HG03354 (cell line): ENCODE results near the gene COX19.
"Not testable (repeated sequence)": the region's sequence is repeated elsewhere in the genome, so short reads cannot be mapped to it uniquely, and the experiment has no call there.

Source experiments
- ATAC-seq: cut with Tn5 transposase; IDR thresholded peaks from one replicate; pipeline ENCODE4 v1.9.1; 2021; ENCODE audit warnings: mild to moderate bottlenecking; ENCODE audit not compliant: unreplicated experiment, poor library complexity, severe bottlenecking

The COX19 gene

DNA sequence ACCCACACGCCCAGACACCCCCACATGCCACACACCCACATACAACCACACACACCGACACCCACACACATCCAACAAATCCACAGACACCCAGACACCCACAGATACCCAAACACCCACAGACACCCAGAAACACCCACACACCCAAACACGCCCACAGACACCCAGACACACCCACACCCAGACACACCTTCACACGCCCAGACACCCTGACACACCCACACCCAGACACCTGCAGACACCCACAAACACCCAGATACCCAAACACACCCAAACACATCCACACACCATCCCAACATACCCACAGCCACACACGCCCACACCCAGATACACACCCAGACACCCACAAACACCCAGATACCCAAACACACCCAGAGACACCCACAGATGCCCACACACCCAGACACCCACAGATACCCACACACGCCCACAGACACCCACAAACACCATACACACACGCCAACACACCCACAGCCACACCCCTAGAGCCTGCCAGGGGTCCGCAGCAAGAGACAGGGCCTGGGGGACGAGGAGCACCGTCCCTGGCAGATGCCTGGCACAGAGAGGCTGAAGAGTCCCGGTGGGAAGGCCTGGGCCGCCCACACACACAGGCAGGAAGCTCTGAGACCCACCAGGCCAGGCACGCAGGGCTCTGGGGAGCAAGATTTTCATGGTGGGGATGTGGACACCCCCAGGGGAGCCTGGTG lies 36.1 kb upstream of the COX19 start:
- ATAC-seq = no peak

- ATAC-seq = no peak
Measured at GRCh38 chr7:1010226-1010625, 34.9 kb upstream of the COX19 start.

GRCh38 chr7:1009747-1010146 lies 34.4 kb upstream of the COX19 start:
- no peak for ATAC-seq

DNA sequence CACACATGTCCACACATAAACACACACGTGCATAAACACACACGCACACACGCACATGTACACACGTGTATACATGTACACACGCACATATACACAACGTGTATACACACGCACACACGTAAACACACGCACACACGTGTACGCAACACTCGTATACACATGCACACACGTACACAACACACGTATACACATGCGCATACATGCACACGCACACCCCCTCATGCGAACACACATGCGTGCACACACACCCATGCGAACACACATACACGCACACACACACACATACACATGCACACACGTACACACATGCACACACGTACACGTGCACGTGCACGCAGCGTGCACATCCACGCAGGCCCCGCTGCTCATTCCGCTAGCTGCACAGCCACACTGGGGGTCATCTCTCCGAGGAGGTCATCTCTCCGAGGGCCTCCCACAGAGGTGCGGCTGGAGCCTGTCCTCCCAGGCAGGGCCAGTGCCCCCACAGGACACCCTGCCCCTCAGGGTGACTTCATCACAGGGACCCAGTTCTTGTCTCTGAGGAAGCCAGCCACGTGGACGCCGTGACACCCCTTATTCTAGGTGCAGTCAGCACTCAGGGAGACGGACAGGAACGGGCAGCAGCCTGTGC lies 33.5 kb upstream of the COX19 start:
- ATAC-seq = no peak

GRCh38 chr7:1007901-1008300 lies 32.6 kb upstream of the COX19 start:
- no peak for ATAC-seq

- ATAC-seq = no peak
Measured at GRCh38 chr7:1005303-1005702, 30.0 kb upstream of the COX19 start.

GRCh38 chr7:1004018-1004852 lies 28.9 kb upstream of the COX19 start:
- ATAC-seq = no peak

DNA sequence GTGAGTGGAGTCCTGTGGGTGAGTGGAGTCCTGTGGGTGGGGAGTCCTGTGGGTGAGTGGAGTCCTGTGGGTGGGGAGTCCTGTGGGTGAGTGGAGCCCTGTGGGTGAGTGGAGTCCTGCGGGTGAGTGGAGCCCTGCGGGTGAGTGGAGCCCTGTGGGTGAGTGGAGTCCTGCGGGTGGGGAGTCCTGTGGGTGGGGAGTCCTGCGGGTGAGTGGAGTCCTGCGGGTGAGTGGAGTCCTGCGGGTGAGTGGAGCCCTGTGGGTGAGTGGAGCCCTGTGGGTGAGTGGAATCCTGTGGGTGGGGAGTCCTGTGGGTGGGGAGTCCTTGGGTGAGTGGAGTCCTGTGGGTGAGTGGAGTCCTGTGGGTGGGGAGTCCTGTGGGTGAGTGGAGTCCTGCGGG lies 27.1 kb upstream of the COX19 start:
- not testable (repeated sequence) for ATAC-seq

GRCh38 chr7:1002026-1002425 lies 26.7 kb upstream of the COX19 start:
- not testable (repeated sequence) for ATAC-seq

GRCh38 chr7:1001069-1001770 lies 25.9 kb upstream of the COX19 start:
- not testable (repeated sequence) for ATAC-seq

GRCh38 chr7:999941-1000935 lies 24.9 kb upstream of the COX19 start:
- no peak for ATAC-seq

DNA sequence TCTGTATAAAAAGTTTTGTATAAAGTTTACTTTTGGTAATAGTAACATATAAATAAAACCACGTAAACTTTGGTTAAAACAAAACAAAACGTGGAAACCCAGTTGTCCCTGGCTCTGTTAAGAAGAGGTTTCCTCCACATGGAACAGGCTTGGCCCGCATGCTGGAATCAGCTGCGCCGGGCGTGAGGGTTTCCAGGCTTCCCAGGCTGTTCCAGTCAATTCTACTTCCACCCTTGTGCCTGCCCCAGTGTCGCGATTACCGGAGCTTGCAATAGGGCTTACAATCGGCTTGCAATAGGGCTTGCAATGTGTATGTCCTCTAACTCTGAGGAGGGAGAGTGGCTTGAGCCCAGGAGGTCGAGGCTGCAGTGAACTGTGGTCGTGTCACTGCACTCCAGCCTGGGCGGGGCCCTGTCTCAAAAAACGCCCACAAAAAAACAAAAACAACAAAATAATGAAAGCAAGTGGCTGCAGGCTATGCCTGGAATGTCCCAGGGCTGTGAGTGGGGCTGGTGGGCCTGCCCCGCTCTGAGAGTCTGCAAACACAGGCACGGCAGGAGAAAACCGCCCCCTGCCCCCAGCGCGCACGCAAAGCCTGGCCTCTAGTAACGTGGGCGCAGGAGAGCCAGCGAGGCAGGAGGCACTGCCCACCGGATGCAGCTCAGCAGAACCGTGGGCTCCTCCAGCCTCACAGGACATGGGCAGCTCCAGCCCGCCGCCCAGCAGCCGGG lies 24.0 kb upstream of the COX19 start:
- no peak for ATAC-seq

DNA sequence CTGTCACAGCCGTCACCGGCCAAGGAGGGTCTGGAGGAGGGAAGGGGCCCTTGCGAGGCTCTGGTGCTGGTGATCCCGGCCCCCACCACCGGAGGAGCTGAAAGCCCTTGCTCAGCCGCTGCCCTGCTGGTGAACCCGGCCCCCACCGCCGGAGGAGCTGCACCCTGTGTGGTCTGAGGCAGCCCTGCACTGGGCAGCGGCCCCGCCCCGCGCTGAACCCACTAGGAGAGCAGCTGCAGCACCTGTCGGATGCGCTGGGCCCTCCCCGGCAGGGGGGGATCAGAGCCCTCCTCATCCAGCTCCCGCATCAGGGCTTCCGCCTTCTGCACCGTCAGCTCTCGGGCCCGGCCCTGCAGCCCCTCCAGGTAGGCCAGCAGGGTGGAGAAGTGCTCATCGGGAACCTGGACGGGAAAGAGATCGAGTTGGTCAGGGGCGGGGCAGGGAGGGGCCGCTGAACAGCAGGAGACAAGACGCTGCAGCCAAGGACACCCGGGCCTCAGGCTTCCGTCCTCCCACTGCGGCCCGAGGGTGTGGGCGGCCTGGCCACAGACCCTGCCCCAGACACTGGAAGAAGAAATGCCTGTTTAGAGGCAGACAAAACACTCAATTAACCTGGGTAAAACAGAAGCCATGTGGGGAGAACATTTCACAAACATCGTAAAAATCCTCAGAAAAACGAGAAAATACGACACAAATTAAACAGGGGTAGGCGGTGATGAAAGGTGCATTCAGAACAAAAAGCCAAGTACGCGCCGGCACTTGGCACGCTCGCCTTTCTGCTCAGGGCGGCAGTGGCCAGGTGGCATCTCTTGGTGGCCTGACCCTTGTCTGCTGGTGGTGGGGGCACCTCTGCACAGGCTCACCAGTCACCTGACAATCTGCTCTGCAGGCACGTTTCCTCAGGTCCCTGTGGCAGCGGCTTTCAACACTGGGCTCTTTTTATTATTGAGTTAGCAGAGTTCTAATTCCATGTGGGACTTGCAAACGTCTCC lies 22.4 kb upstream of the COX19 start:
- ATAC-seq = no peak

- no peak for ATAC-seq
Measured at GRCh38 chr7:996079-996872, 20.9 kb upstream of the COX19 start.

GRCh38 chr7:995571-995970 lies 20.2 kb upstream of the COX19 start:
- no peak for ATAC-seq

GRCh38 chr7:994592-995308 lies 19.4 kb upstream of the COX19 start:
- ATAC-seq = no peak
